ENCODE results near the gene GPAT3. TPM values are rescaled to one million over a fixed set of nuclear protein-coding genes. Genes with fewer than 3 reads are reported as not detected.
A peak's percentile ranks its signal among the peaks of the same experiment; 100 is the strongest.
"Not testable (repeated sequence)": the region's sequence is repeated elsewhere in the genome, so short reads cannot be mapped to it uniquely, and the experiment has no call there.

Gene GPAT3
- total RNA-seq, 4 donors from 2014 or later = 3.8 to 8.1 (median 4.7) TPM

- intact Hi-C loops (cut with DNase I; ENCODE audit: low total_unique reads) = no loop called here
- TF ChIP-seq POLR2A (IDR thresholded peaks at IDR 0.05) = no peak
- no peak for TF ChIP-seq CTCF (IDR thresholded peaks at IDR 0.05)
These were observed 37.7 kb upstream of the GPAT3 start for GRCh38 chr4:83498187-83498586.

GRCh38 chr4:83501671-83502070 lies 34.2 kb upstream of the GPAT3 start:
- H3K36me3 ChIP-seq; H3K9me3 ChIP-seq; intact Hi-C loops (cut with DNase I; ENCODE audit: low total_unique reads); DNase-seq; H3K4me3 ChIP-seq; H3K27ac ChIP-seq; H3K27me3 ChIP-seq; H3K4me1 ChIP-seq: not testable (repeated sequence)

More at GRCh38 chr4:83498187-83498586, 37.7 kb upstream of the GPAT3 start:
- no peak for DNase-seq
- Histone ChIP-seq H3K36me3 (no peaks in the 10 kb centered on the region), H3K9me3 (no peaks in the 10 kb centered on the region), H3K27ac (no peak overlapping the region), H3K4me1 (no peaks in the 10 kb centered on the region), H3K27me3 (no peaks in the 10 kb centered on the region), H3K4me3 (no peak overlapping the region)

DNA sequence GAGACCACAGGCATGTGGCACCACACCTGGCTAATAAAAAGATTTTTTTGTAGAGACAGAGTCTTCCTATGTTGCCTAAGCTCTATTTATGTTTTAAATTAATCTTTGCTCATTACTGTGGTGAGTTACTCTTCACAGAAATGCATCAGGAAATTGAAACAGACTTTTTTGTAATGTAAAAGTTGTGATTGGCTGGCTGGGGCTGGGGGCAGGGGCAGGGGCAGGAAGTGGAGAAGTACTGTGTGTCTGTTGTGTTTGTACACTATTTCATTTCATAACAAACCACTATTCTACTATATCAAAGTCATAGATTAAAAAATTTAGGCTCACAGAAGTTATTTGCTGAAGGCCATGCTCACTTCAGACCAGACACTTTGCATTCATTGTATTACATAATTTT lies 31.9 kb upstream of the GPAT3 start:
- Histone ChIP-seq H3K27ac (no peak overlapping the region), H3K4me3 (no peak overlapping the region), H3K27me3 (no peaks in the 10 kb centered on the region), H3K4me1 (no peaks in the 10 kb centered on the region), H3K9me3 (no peaks in the 10 kb centered on the region), H3K36me3 (no peaks in the 10 kb centered on the region)
- no peak for DNase-seq
- TF ChIP-seq POLR2A (IDR thresholded peaks at IDR 0.05) = no peak
- no peak for TF ChIP-seq CTCF (IDR thresholded peaks at IDR 0.05)
- intact Hi-C loops (cut with DNase I; ENCODE audit: low total_unique reads) = no loop called here

- Histone ChIP-seq H3K27ac (no peak overlapping the region), H3K36me3 (no peaks in the 10 kb centered on the region), H3K9me3 (no peaks in the 10 kb centered on the region), H3K4me1 (no peaks in the 10 kb centered on the region), H3K27me3 (no peaks in the 10 kb centered on the region), H3K4me3 (no peak overlapping the region)
- intact Hi-C loops (cut with DNase I; ENCODE audit: low total_unique reads) = no loop called here
- DNase-seq = no peak
- no peak for TF ChIP-seq CTCF (IDR thresholded peaks at IDR 0.05)
- no peak for TF ChIP-seq POLR2A (IDR thresholded peaks at IDR 0.05)
These were observed 31.4 kb upstream of the GPAT3 start for GRCh38 chr4:83504503-83504902.

GRCh38 chr4:83504996-83505395 lies 30.9 kb upstream of the GPAT3 start:
- no peaks in the 10 kb centered on the region for H3K4me1 ChIP-seq
- TF ChIP-seq POLR2A (IDR thresholded peaks at IDR 0.05) = no peak
- no peak overlapping the region for H3K27ac ChIP-seq
- no peaks in the 10 kb centered on the region for H3K9me3 ChIP-seq
- no peak for DNase-seq
- intact Hi-C loops (cut with DNase I; ENCODE audit: low total_unique reads) = no loop called here
- no peaks in the 10 kb centered on the region for H3K27me3 ChIP-seq
- H3K4me3 ChIP-seq = no peak overlapping the region
- H3K36me3 ChIP-seq = no peaks in the 10 kb centered on the region

DNA sequence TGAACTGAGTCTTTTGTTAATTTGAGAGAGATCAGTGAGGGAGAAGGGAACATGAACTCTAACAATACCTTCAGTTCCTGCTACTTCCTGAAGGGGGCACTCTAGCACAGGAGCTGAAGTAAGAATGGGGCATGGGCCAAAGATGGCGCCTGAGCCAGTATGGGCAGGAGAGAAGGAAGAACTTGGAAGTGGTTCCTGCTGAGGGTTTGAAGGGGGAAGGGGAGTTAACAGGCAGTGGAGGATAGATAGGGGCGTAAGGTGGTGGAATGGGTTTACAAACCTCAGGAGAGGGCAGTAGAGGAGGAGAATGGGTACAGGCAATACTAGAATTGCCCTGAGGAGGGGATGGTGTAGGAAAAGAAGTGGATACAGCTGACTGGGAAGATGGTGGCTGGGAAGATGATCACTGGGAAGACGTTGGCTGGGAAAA lies 26.7 kb upstream of the GPAT3 start:
- H3K27me3 ChIP-seq; H3K4me3 ChIP-seq; H3K9me3 ChIP-seq; H3K27ac ChIP-seq; H3K36me3 ChIP-seq; H3K4me1 ChIP-seq; intact Hi-C loops (cut with DNase I; ENCODE audit: low total_unique reads): not testable (repeated sequence)
- TF ChIP-seq CTCF (IDR thresholded peaks at IDR 0.05) = peak; percentile 46 to 76 (median 62)
- DNase-seq = peak; percentile 23 to 46

Measured in uterus (tissue), 4 donors.